Tibial artery (tissue), 4 donors: ENCODE data around the gene DAZAP1.
A peak's percentile ranks its signal among the peaks of the same experiment; 100 is the strongest.
"Not testable (repeated sequence)": the region's sequence is repeated elsewhere in the genome, so short reads cannot be mapped to it uniquely, and the experiment has no call there.

ENCODE experiments used
- DNase-seq, 2 donors: peaks; one replicate each; pipeline ENCODE4 v3.0.0-alpha.2; 2019
- H3K27ac ChIP-seq, 2 donors: fragments of 200-600 bp; sonication (generic) in 1 of 2; 1 replicate in 1 of 2; 2 replicates in 1 of 2; pipeline ENCODE4 v1.5.1; 2018 to 2019; ENCODE audit warnings: mild to moderate bottlenecking in 1 of 2
- H3K27me3 ChIP-seq, 2 donors: fragments of 200-600 bp; sonication (generic) in 1 of 2; one replicate each; pipeline versions ENCODE4 v1.5.1 to v1.6.0; 2016 to 2019
- H3K36me3 ChIP-seq, 3 donors: fragments of 200-600 bp; sonication (generic) in 2 of 3; one replicate each; pipeline ENCODE4 v1.5.1; 2016 to 2019; ENCODE audit warnings: mild to moderate bottlenecking in 2 of 3
- H3K4me1 ChIP-seq, 4 donors: fragments of 200-600 bp; sonication (generic) in 2 of 4; 1 replicate in 3 of 4; 2 replicates in 1 of 4; pipeline ENCODE4 v1.5.1; 2016 to 2019
- H3K4me3 ChIP-seq, 2 donors: fragments of 200-600 bp; sonication (generic) in 1 of 2; 1 replicate in 1 of 2; 2 replicates in 1 of 2; pipeline ENCODE4 v1.5.1; 2018 to 2019; ENCODE audit warnings: mild to moderate bottlenecking in 2 of 2
- H3K9me3 ChIP-seq, 3 donors: fragments of 200-600 bp; sonication (generic) in 1 of 3; one replicate each; pipeline ENCODE4 v1.5.1; 2016 to 2019
- intact Hi-C: fragments of 100-400 bp; cut with DNase I; formaldehyde crosslinking; loops from one replicate; pipeline ENCODE4 v1.15.0; 2023; ENCODE audit warnings: low total_unique reads
- TF ChIP-seq, protein P1 (sequence below), 2 experiments: fragments of 200-600 bp in 1 of 2; fragments of 450-650 bp in 1 of 2; IDR thresholded peaks; one replicate each; pipeline ENCODE4 v1.5.1; 2017 to 2019; ENCODE audit warnings: antibody characterized with exemption in 2 of 2, mild to moderate bottlenecking in 1 of 2, moderate library complexity in 1 of 2

DAZAP1 gene

DNA sequence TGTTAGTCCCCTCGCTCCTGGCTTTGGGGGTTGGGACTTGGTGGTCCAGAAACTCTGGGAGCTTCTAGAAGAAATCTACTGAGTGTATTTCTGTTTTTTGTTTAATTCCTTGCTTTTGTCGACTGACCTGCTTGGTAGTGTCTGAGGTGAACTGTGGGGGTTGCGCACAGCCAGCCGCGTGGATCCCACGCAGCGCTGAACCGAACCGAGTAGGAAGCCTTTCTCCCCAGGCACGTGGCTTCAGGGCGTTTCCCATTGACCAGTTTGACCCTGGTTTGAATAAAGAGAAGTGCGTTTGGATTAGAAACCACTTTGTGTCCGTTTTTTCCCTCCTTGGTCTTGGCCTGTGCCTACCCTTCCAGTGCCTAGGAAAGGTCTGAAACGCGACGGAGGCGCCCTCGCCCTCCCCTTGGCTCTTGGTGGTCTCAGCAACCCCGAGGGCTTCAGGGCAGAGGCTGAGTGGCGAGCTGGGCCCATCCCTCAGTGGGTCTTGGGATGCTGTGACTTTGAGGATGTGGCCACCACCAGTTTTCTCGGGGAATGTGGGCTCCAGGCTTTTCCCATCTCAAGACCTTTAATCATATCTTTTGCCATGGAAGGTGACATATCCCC is 28.1 kb downstream of the DAZAP1 start:
- Histone ChIP-seq H3K27ac (no peak overlapping the region), H3K4me1 (peaks cover 0 to 21% (median 18%) of the 10 kb centered on the region in 4 donors), H3K36me3 (peaks cover 54 to 66% (median 60%) of the 10 kb centered on the region in 3 donors), H3K9me3 (no peaks in the 10 kb centered on the region), H3K27me3 (no peaks in the 10 kb centered on the region), H3K4me3 (no peak overlapping the region)
- intact Hi-C loops = no loop called here
- TF ChIP-seq, protein P1, sequence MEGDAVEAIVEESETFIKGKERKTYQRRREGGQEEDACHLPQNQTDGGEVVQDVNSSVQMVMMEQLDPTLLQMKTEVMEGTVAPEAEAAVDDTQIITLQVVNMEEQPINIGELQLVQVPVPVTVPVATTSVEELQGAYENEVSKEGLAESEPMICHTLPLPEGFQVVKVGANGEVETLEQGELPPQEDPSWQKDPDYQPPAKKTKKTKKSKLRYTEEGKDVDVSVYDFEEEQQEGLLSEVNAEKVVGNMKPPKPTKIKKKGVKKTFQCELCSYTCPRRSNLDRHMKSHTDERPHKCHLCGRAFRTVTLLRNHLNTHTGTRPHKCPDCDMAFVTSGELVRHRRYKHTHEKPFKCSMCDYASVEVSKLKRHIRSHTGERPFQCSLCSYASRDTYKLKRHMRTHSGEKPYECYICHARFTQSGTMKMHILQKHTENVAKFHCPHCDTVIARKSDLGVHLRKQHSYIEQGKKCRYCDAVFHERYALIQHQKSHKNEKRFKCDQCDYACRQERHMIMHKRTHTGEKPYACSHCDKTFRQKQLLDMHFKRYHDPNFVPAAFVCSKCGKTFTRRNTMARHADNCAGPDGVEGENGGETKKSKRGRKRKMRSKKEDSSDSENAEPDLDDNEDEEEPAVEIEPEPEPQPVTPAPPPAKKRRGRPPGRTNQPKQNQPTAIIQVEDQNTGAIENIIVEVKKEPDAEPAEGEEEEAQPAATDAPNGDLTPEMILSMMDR (IDR thresholded peaks at IDR 0.05) = no peak
- no peak for DNase-seq

DNA sequence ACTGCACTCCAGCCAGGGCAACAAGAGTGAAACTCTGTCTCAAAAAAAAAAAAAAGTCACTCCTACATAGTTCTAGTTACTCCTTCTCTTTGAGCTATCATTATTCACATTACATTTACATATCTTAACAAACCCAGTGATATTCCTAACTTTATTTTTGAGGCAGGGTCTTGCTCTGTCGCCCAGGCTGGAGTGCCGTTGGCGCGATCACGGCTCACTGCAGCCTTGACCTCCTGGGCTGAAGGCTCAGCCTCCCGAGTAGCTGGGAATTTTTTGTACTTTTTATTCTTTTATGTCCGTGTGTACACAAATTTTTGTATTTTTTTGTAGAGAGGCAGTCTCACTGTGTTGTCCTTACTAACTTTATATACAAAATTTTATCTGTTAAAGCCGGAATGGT is 30.2 kb downstream of the DAZAP1 start:
- Histone ChIP-seq H3K36me3 (peaks cover 53 to 66% (median 61%) of the 10 kb centered on the region in 3 donors), H3K9me3 (no peaks in the 10 kb centered on the region), H3K27ac (peak overlapping the region in 1 of 2 donors; percentile 82), H3K4me3 (peak overlapping the region; percentile 72 to 91), H3K4me1 (peaks cover 0 to 25% (median 21%) of the 10 kb centered on the region in 4 donors), H3K27me3 (no peaks in the 10 kb centered on the region)
- DNase-seq = no peak
- intact Hi-C loops = no loop called here
- TF ChIP-seq, protein P1 (IDR thresholded peaks at IDR 0.05) = no peak

DNA sequence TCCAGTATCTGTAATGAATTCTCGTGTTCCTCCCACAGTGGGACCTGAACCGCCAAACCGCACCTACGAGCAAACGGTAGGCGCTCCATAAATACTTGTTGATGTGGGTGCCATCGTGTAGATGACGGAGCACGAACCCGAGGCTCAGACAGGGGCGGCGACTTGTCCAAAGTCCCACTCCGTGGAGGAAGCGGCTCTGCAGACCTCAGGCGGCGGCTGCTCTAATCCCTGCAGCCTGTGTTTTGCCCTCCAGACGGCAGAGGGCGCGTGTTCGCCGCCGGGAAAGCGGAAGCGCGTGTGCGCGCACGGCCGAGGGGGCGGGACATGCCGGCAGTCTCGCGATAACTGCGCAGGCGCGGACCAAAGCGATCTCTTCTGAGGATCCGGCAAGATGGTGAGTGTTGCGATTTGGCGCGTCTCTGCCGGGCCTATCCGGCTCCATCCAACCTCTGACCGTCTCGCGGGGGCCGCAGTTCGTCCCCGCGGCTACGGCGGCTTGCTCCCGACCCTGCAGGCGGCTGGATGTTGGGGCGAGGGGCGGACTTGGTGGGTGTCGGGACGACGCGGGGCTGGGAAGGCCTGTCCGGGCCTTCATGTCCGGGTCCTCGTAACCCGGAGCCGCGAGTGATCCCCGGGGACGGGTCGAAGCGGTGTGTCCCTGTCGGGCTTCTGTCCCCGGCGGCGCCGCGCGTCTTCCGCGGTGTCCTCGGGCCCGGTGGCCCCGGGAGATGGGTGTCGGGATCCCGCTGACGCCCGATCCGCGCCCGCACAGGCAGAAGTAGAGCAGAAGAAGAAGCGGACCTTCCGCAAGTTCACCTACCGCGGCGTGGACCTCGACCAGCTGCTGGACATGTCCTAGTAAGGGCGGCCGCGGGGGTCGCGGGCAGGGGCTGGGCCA is 30.9 kb downstream of the DAZAP1 start, which contains the start of gene RPS15:
Gene RPS15, plus strand, starts transcription at position 362 of the 898 bp plus-strand sequence. Its CDS starts 30 bp downstream, at position 392.
- Histone ChIP-seq H3K27me3 (no peaks in the 10 kb centered on the region), H3K36me3 (peaks cover 51 to 64% (median 58%) of the 10 kb centered on the region in 3 donors), H3K27ac (peak within 1 kb of the TSS; percentile 79 to 82), H3K4me1 (peaks cover 0 to 25% (median 21%) of the 10 kb centered on the region in 4 donors), H3K9me3 (no peaks in the 10 kb centered on the region), H3K4me3 (peak within 1 kb of the TSS; percentile 72 to 91)
- intact Hi-C loops = no loop called here
- peak; percentile 87 to 96 for DNase-seq
- TF ChIP-seq, protein P1 (IDR thresholded peaks at IDR 0.05) = peak; percentile 93 to 94

DNA sequence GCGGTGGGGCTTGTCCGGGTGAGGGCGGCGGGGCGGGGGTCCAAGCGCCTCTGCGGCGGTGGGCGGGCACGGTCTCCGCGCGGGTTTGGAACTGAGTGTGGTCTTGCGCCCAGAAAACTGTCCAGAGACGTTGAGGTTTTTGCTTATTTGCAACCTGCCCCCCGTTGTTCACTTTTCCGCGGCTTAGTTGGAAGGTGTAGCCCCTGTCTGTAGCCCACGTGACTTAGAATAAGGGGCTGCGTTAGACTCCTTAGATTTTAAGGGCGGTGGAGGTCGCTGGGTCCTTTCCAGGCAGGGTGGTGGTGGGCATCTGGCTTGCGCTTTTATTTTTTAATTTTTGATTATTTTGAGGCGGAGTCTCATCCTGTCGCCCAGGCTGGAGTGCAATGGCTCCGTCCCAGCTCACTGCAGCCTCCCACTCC is 31.6 kb downstream of the DAZAP1 start:
- H3K27me3 ChIP-seq = no peaks in the 10 kb centered on the region
- H3K9me3 ChIP-seq = no peaks in the 10 kb centered on the region
- peaks cover 0 to 25% (median 21%) of the 10 kb centered on the region in 4 donors for H3K4me1 ChIP-seq
- peaks cover 44 to 63% (median 52%) of the 10 kb centered on the region in 3 donors for H3K36me3 ChIP-seq
- H3K4me3 ChIP-seq = peak overlapping the region; percentile 72 to 91
- DNase-seq = no peak
- peak overlapping the region; percentile 79 to 82 for H3K27ac ChIP-seq
- intact Hi-C loops = no loop called here
- TF ChIP-seq, protein P1 (IDR thresholded peaks at IDR 0.05) = no peak

DNA sequence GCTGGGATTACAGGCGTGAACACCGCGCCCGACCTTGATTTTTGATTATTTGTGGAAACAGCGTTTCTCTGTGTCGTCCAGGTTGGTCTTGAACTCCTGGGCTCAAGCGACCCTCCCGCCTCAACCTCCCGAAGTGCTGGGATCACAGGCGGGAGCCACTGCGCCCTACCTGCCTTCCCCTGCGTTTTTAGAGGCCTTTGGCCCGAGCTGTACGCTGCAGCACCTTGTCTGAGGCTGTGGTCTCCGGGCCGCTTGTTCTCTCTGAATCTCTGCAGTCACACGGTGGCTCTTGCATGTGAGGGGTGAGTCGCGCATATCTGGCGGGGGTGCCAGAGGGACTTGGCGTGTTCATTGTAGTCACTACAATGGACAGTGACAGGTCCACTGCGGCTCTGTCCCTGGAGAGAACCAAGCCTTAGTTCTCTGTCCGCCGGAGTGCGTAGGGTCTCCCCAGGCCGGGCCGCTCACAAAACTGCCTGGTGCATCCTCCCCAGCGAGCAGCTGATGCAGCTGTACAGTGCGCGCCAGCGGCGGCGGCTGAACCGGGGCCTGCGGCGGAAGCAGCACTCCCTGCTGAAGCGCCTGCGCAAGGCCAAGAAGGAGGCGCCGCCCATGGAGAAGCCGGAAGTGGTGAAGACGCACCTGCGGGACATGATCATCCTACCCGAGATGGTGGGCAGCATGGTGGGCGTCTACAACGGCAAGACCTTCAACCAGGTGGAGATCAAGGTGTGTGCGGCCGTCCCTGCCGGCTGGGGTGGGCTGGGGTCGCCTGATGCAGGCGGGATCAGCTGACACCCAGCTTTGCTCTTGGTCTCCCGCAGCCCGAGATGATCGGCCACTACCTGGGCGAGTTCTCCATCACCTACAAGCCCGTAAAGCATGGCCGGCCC is 32.4 kb downstream of the DAZAP1 start:
- H3K27me3 ChIP-seq, H3K9me3 ChIP-seq, intact Hi-C loops: not testable (repeated sequence)
- H3K4me1 ChIP-seq = peaks cover 0 to 27% (median 22%) of the 10 kb centered on the region in 4 donors
- peaks cover 36 to 55% (median 44%) of the 10 kb centered on the region in 3 donors for H3K36me3 ChIP-seq
- H3K27ac ChIP-seq = peak overlapping the region in 1 of 2 donors; percentile 79
- peak in 1 of 2 donors; percentile 61 for DNase-seq
- H3K4me3 ChIP-seq = peak overlapping the region; percentile 72 to 91
